HEK293 (cell line): ENCODE data around the gene VWA3B.

Source experiments
- CTCF ChIA-PET: fragments of 350-600 bp; formaldehyde crosslinking; extraction: SDS; loops from one replicate; lab custom pipeline; 2021; ENCODE audit warnings: antibody characterized with exemption; lab: Yijun Ruan, JAX
- POLR2A ChIA-PET: fragments of 300-600 bp; formaldehyde crosslinking; extraction: SDS; loops from one replicate; lab custom pipeline; 2020; ENCODE audit warnings: antibody characterized with exemption, inconsistent platforms; lab: Yijun Ruan, JAX
- H3K27ac ChIP-seq: fragments of 200-500 bp; sonication (Bioruptor generic); 2 replicates; pipeline ENCODE4 v1.5.1; 2014; ENCODE audit warnings: low read depth, low read length, control low read depth, inconsistent platforms; ENCODE audit errors: extremely low read depth
- H3K36me3 ChIP-seq, 2 experiments: fragments of 200-500 bp in 1 of 2; sonication (Bioruptor generic) in 1 of 2; 1 replicate in 1 of 2; 2 replicates in 1 of 2; pipeline ENCODE4 v1.5.1; 2014 to 2017; ENCODE audit warnings: inconsistent platforms in 2 of 2, low read length in 2 of 2; ENCODE audit not compliant: control insufficient read depth in 2 of 2, insufficient read depth in 1 of 2
- H3K4me1 ChIP-seq: fragments of 200-500 bp; sonication (Bioruptor generic); 2 replicates; pipeline ENCODE4 v1.5.1; 2014; ENCODE audit warnings: mild to moderate bottlenecking, low read length, inconsistent platforms; ENCODE audit not compliant: control insufficient read depth, insufficient read depth
- H3K4me3 ChIP-seq: 2 replicates; pipeline ENCODE4 v1.5.1; 2011; ENCODE audit warnings: low read depth, mild to moderate bottlenecking, control low read depth, low read length, moderate library complexity
- H3K9me3 ChIP-seq: fragments of 200-500 bp; sonication (Bioruptor generic); 2 replicates; pipeline ENCODE4 v1.5.1; 2014; ENCODE audit warnings: low read depth, low read length, inconsistent platforms; ENCODE audit not compliant: control insufficient read depth, insufficient read depth
- ZBTB1 ChIP-seq: fragments of 450-650 bp; formaldehyde crosslinking; IDR thresholded peaks from 2 replicates; pipeline ENCODE4 v1.5.1; 2016; ENCODE audit warnings: missing biosample characterization, missing genetic modification characterization
- ZBTB21 ChIP-seq: fragments of 450-650 bp; formaldehyde crosslinking; IDR thresholded peaks from 2 replicates; pipeline ENCODE4 v1.5.1; 2017; ENCODE audit warnings: missing biosample characterization, missing genetic modification characterization
- ZNF148 ChIP-seq: fragments of 450-650 bp; formaldehyde crosslinking; IDR thresholded peaks from 2 replicates; pipeline ENCODE4 v1.5.0; 2017; ENCODE audit warnings: missing biosample characterization, missing genetic modification characterization, borderline replicate concordance
- ZNF214 ChIP-seq: fragments of 450-650 bp; formaldehyde crosslinking; IDR thresholded peaks from 2 replicates; pipeline ENCODE4 v1.5.1; 2017; ENCODE audit warnings: missing biosample characterization, mild to moderate bottlenecking, missing genetic modification characterization, borderline replicate concordance
- ZNF221 ChIP-seq: fragments of 450-650 bp; formaldehyde crosslinking; IDR thresholded peaks from 2 replicates; pipeline ENCODE4 v1.5.1; 2017; ENCODE audit warnings: missing biosample characterization, missing genetic modification characterization, borderline replicate concordance
- ZNF26 ChIP-seq: fragments of 450-650 bp; formaldehyde crosslinking; IDR thresholded peaks from 2 replicates; pipeline ENCODE4 v1.5.1; 2016; ENCODE audit warnings: missing biosample characterization, missing genetic modification characterization
- ZNF302 ChIP-seq: fragments of 450-650 bp; formaldehyde crosslinking; IDR thresholded peaks from 2 replicates; pipeline ENCODE4 v1.5.1; 2016; ENCODE audit warnings: missing biosample characterization, missing genetic modification characterization, low read depth
- ZNF473 ChIP-seq: fragments of 450-650 bp; formaldehyde crosslinking; IDR thresholded peaks from 2 replicates; pipeline ENCODE4 v1.5.1; 2017; ENCODE audit warnings: missing biosample characterization, missing genetic modification characterization
- ZNF518A ChIP-seq: fragments of 450-650 bp; formaldehyde crosslinking; conservative IDR thresholded peaks from 2 replicates; pipeline ENCODE4 v1.5.1; 2016; ENCODE audit warnings: low read depth, missing biosample characterization, missing genetic modification characterization
- ZNF549 ChIP-seq: fragments of 450-650 bp; IDR thresholded peaks from 2 replicates; pipeline ENCODE4 v1.5.1; 2018; ENCODE audit warnings: missing biosample characterization, missing genetic modification characterization, mild to moderate bottlenecking, inconsistent platforms, moderate library complexity
- ZNF555 ChIP-seq: fragments of 450-650 bp; formaldehyde crosslinking; conservative IDR thresholded peaks from 2 replicates; pipeline ENCODE4 v1.5.1; 2017; ENCODE audit warnings: missing biosample characterization, mild to moderate bottlenecking, missing genetic modification characterization, inconsistent platforms
- ZNF645 ChIP-seq: fragments of 450-650 bp; formaldehyde crosslinking; IDR thresholded peaks from 2 replicates; pipeline ENCODE4; 2016; ENCODE audit warnings: missing biosample characterization, missing genetic modification characterization
- ZNF670 ChIP-seq: fragments of 450-650 bp; formaldehyde crosslinking; IDR thresholded peaks from 2 replicates; pipeline ENCODE4 v1.5.1; 2016; ENCODE audit warnings: missing biosample characterization, missing genetic modification characterization, low read depth
- ZNF747 ChIP-seq: fragments of 450-650 bp; formaldehyde crosslinking; IDR thresholded peaks from 2 replicates; pipeline ENCODE4 v1.5.1; 2016; ENCODE audit warnings: missing biosample characterization, missing genetic modification characterization
- ZSCAN30 ChIP-seq: fragments of 450-650 bp; IDR thresholded peaks from 2 replicates; pipeline ENCODE4 v1.5.1; 2018; ENCODE audit warnings: missing biosample characterization, mild to moderate bottlenecking, missing genetic modification characterization, moderate library complexity

VWA3B gene

GRCh38 chr2:98252038-98252773, 165.2 kb downstream of the VWA3B start (continued):
- no peak for TF ChIP-seq ZNF473 (tag by site-specific recombination)
- TF ChIP-seq, all 188 proteins: peak for 0

GRCh38 chr2:98253461-98254070, 166.6 kb downstream of the VWA3B start:
- no peaks in the 10 kb centered on the region for H3K4me1 ChIP-seq
- TF ChIP-seq ZNF148 (tag by site-specific recombination) (no peak), ZBTB21 (tag by site-specific recombination) (no peak), ZNF555 (no peak), ZNF214 (tag by site-specific recombination) (no peak), ZBTB1 (tag by site-specific recombination) (no peak), ZNF747 (tag by site-specific recombination) (no peak), ZNF549 (no peak)
- TF ChIP-seq, all 188 proteins: peak for 0
- ChIA-PET CTCF (no interaction called here), POLR2A (no interaction called here)
- Histone ChIP-seq H3K9me3 (no peaks in the 10 kb centered on the region), H3K36me3 (no peaks in the 10 kb centered on the region), H3K27ac (no peak overlapping the region), H3K4me3 (no peak overlapping the region)

- H3K4me3 ChIP-seq: no peak overlapping the region
- ChIA-PET POLR2A (no interaction called here), CTCF (interaction anchor here (0.6 to 1.0 kb wide), 2 partner anchors 14 to 448 kb away, joined by 3 to 4 read pairs; no protein-coding TSS in a partner anchor)
- no peak for TF ChIP-seq ZSCAN30 (tag by site-specific recombination)
- no peak for TF ChIP-seq ZNF670 (tag by site-specific recombination)
- H3K36me3 ChIP-seq: no peaks in the 10 kb centered on the region
- H3K9me3 ChIP-seq: no peaks in the 10 kb centered on the region
- H3K4me1 ChIP-seq: no peaks in the 10 kb centered on the region
- no peak overlapping the region for H3K27ac ChIP-seq
Measured at GRCh38 chr2:98254504-98255059, 167.6 kb downstream of the VWA3B start.

- Histone ChIP-seq H3K36me3 (no peaks in the 10 kb centered on the region), H3K4me3 (no peak overlapping the region), H3K27ac (no peak overlapping the region), H3K9me3 (no peaks in the 10 kb centered on the region), H3K4me1 (no peaks in the 10 kb centered on the region)
- ChIA-PET CTCF (interaction anchor here (0.5 to 1.5 kb wide), 2 partner anchors 10 to 202 kb away, joined by 4 to 10 read pairs; no protein-coding TSS in a partner anchor), POLR2A (no interaction called here)
- TF ChIP-seq ZNF221 (tag by site-specific recombination) (no peak), ZNF26 (tag by site-specific recombination) (no peak), ZNF645 (tag by site-specific recombination) (no peak), ZNF302 (tag by site-specific recombination) (no peak), ZNF518A (no peak)
Measured at GRCh38 chr2:98258906-98259305, 171.9 kb downstream of the VWA3B start.
